ENCODE results near the gene SIAE.

DNA sequence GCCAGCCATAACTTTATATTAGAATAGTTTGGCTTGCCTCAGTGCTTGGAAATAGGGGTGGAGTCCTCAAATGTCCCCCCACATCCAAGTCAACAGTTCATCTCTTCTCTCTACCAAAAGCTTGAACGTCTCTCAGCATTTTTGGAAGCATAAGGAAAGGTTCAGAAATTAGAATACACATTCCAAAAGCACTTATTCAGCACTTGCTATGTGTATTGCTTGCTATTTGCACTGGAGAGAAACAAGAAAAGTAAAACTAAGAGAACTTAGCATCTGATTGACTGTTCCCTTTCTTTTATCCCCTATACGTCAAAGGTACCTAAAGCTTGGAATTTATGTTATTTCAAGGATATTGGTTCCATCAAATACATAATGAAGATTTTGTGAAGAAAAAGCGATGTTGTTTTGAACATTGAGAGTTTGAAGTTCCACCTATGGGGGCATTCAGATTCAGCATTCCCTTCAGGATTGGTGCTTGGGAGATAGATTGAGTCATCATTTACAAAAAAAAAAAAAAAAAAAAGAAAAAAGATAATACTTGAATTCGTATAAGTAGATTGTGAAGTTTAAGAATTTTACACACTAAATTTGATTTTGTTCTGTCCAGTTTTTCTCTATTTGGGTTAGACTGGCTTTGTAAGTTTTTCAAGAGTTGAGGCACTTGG is 49.5 kb downstream of the SIAE start:
- TF ChIP-seq POLR2AphosphoS5 (IDR thresholded peaks at IDR 0.05), result no peak
- TF ChIP-seq, protein P1, sequence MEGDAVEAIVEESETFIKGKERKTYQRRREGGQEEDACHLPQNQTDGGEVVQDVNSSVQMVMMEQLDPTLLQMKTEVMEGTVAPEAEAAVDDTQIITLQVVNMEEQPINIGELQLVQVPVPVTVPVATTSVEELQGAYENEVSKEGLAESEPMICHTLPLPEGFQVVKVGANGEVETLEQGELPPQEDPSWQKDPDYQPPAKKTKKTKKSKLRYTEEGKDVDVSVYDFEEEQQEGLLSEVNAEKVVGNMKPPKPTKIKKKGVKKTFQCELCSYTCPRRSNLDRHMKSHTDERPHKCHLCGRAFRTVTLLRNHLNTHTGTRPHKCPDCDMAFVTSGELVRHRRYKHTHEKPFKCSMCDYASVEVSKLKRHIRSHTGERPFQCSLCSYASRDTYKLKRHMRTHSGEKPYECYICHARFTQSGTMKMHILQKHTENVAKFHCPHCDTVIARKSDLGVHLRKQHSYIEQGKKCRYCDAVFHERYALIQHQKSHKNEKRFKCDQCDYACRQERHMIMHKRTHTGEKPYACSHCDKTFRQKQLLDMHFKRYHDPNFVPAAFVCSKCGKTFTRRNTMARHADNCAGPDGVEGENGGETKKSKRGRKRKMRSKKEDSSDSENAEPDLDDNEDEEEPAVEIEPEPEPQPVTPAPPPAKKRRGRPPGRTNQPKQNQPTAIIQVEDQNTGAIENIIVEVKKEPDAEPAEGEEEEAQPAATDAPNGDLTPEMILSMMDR (IDR thresholded peaks at IDR 0.05), result no peak
